Kidney epithelial cell (primary cell): ENCODE measurements around the gene TNFAIP8L3. TPM values are rescaled to one million over a fixed set of nuclear protein-coding genes. Genes with fewer than 3 reads are reported as not detected.
"Not testable (repeated sequence)": the region's sequence is repeated elsewhere in the genome, so short reads cannot be mapped to it uniquely, and the experiment has no call there.

ENCODE experiments used
- DNase-seq: peaks from one replicate; pipeline ENCODE4 v3.0.0-alpha.2; 2010; ENCODE audit warnings: low read depth
- H3K27me3 ChIP-seq: 2 replicates; pipeline ENCODE4 v1.6.0; 2011; ENCODE audit warnings: low read length; ENCODE audit not compliant: control insufficient read depth, insufficient read depth
- H3K36me3 ChIP-seq: 2 replicates; pipeline ENCODE4 v1.5.1; 2011; ENCODE audit warnings: low read length; ENCODE audit not compliant: control insufficient read depth, insufficient read depth
- H3K4me3 ChIP-seq: 2 replicates; pipeline ENCODE4 v1.5.1; 2011; ENCODE audit warnings: low read depth, mild to moderate bottlenecking, control low read depth, low read length
- CTCF ChIP-seq: IDR thresholded peaks from 2 replicates; pipeline ENCODE4 v1.5.1; 2011; ENCODE audit warnings: mild to moderate bottlenecking, moderate library complexity, low read length, control low read depth, inconsistent platforms; ENCODE audit not compliant: insufficient read depth, poor library complexity, severe bottlenecking
- total RNA-seq: library from RNA; depleted of rRNA; stranded (reverse); fragments of >200 nt; gene quantifications from 2 replicates; pipeline ENCODE4 v1.2.3, GENCODE V29; 2015

The TNFAIP8L3 gene
- total RNA-seq, 1 donor from 2014 or later: 0.92 TPM

DNA sequence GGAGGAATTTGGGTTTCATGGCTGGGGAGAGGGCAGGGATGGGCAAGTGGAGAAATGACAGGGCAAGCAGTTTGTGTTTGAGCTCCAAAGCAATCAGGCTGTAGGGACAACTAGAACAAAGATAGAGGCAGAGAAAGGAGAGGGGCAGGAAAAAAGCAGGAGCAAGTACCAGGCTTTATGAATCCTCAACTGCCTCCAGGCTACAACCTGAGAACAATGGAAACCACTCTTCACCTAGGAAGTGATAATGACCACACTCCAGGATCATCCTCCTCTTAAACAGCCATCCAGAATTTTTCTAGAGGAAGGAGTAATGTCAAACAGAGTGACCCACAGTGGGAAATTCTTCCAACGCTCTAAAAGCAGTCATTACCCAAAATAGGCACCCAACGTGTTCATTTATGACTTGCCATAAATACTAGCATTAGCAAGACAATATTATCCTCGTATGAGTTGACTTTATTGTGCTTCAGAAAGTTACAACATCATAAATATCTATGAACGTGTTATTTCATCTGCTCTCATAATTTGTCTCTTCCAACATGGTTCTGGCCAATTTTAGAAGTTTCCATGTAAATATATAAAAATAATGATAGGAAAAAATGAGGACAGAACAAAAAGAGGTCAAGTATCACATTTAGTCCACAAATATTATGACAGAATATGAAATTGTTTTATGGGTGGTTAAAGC lies 50.5 kb downstream of the TNFAIP8L3 start:
- no peak for TF ChIP-seq CTCF

DNA sequence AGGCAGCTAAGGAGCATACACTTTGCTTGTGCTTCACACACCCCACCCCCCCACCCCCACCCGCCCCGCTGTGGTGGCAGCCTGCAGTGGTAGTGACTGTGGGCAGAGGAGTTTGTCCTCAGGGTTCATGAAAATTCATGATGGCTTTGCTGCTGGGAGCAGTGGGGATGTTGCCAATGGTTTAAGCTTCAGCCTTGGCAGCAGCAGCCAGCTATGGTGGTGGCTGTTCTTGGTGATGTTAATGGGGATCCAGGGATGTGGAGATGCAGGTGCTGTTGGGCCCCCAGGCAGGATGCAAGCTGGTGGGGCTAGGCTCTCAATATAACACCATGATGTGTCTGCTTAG lies 55.8 kb downstream of the TNFAIP8L3 start:
- no peak overlapping the region for H3K4me3 ChIP-seq
- TF ChIP-seq CTCF: no peak
- H3K36me3 ChIP-seq: no peaks in the 10 kb centered on the region
- H3K27me3 ChIP-seq: no peaks in the 10 kb centered on the region
- DNase-seq: no peak

More for the DNA sequence above, 50.5 kb downstream of the TNFAIP8L3 start:
- Histone ChIP-seq H3K36me3 (no peaks in the 10 kb centered on the region), H3K27me3 (no peaks in the 10 kb centered on the region), H3K4me3 (no peak overlapping the region)
- no peak for DNase-seq

GRCh38 chr15:51038162-51038973 lies 56.3 kb downstream of the TNFAIP8L3 start:
- DNase-seq: no peak
- TF ChIP-seq CTCF: no peak
- Histone ChIP-seq H3K36me3 (no peaks in the 10 kb centered on the region), H3K27me3 (no peaks in the 10 kb centered on the region), H3K4me3 (no peak overlapping the region)

DNA sequence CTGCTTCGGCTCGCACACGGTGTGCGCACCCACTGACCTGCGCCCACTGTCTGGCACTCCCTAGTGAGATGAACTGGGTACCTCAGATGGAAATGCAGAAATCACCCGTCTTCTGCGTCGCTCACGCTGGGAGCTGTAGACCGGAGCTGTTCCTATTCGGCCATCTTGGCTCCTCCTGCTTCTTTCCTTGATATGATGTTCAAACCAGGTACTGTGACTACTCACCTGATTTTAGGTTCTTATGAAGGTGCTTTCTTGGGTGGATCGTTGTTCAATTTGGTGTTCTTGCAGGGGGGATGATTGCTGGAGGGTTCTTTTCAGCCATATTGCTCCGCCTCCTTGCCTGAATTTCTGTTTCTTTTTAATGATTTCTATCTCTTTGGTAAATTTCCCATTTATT lies 57.2 kb downstream of the TNFAIP8L3 start:
- not testable (repeated sequence) for H3K4me3 ChIP-seq, H3K36me3 ChIP-seq, DNase-seq, H3K27me3 ChIP-seq

DNA sequence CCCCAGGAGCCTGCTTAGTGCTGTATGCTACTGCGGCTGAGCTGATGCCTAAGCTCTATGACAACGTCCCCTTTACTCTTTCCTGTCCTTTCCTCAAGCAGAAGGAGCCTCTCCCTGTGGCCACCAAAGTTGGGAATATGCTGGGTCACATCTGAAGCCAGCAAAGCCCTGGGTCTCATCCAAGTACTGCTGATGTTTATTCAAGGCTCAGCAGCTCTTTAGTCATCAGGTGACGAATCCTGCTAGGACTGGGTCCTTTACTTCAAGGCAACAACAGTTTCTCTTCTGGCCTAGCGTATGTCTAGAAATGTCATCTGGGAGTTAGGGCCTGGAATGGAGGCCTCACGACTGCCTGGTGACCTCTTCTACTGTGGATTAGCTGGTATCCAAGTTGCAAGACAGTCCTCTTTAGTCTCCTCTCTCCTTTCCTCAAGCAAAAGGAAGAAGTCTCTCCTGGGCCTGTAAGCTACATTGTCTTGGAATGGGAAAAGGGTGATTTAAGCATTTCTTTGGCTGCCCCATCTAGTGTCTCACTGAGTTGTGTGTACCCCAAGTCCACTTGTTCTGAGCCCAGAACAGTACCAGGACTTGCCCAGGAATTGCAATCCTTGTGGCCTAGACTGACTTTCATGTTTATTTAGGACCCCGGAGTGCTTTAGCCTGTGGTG lies 63.9 kb downstream of the TNFAIP8L3 start:
- DNase-seq: no peak
- H3K4me3 ChIP-seq: no peak overlapping the region
- no peak for TF ChIP-seq CTCF

DNA sequence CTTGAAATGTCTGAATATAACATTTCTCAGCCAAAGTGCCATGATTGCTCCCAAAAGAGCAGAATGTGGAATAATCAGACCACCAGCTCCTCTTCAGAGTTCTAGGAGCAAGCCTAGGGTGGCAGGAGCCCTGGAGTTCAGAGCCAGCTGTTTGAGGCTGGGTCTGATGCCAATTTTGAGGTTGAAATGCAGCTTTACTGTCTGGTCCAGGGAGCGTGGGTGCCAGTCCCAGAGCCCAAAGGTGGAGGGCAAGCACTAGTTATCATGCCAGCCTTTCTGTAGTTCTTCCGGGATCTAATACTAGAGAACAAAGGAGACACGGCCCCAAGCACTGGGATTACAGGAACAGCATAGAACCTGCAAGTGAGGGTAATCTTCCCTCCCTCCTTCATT lies 69.3 kb downstream of the TNFAIP8L3 start:
- no peak for TF ChIP-seq CTCF
- H3K36me3 ChIP-seq: no peaks in the 10 kb centered on the region
- no peaks in the 10 kb centered on the region for H3K27me3 ChIP-seq
- DNase-seq: no peak
- H3K4me3 ChIP-seq: no peak overlapping the region

More for the DNA sequence above, 63.9 kb downstream of the TNFAIP8L3 start:
- no peaks in the 10 kb centered on the region for H3K27me3 ChIP-seq
- no peaks in the 10 kb centered on the region for H3K36me3 ChIP-seq
